OCI-M2 (cell line): ENCODE data around the gene POLR1E.

Experiments
- DNase-seq: peaks from one replicate; lab custom pipeline; 2025; ENCODE audit not compliant: unreplicated experiment; lab: John Stamatoyannopoulos, UW

POLR1E gene

GRCh38 chr9:37534412-37534811 is 48.7 kb downstream of the POLR1E start:
- DNase-seq = no peak

GRCh38 chr9:37534901-37535300 is 49.2 kb downstream of the POLR1E start:
- DNase-seq = no peak

- no peak for DNase-seq
These were observed 52.4 kb downstream of the POLR1E start for GRCh38 chr9:37538099-37538498.

GRCh38 chr9:37539634-37540033 is 53.9 kb downstream of the POLR1E start:
- no peak for DNase-seq

- no peak for DNase-seq
These were observed 54.9 kb downstream of the POLR1E start for GRCh38 chr9:37540634-37541033.

GRCh38 chr9:37541465-37541864 is 55.7 kb downstream of the POLR1E start:
- DNase-seq = no peak

- no peak for DNase-seq
These were observed 56.7 kb downstream of the POLR1E start for GRCh38 chr9:37542488-37542887.

- DNase-seq = no peak
These were observed 57.1 kb downstream of the POLR1E start for GRCh38 chr9:37542895-37543294.

- DNase-seq = no peak
These were observed 57.7 kb downstream of the POLR1E start for GRCh38 chr9:37543468-37543867.

GRCh38 chr9:37547328-37547878 is 61.7 kb downstream of the POLR1E start:
- DNase-seq = no peak

- no peak for DNase-seq
These were observed 63.8 kb downstream of the POLR1E start for GRCh38 chr9:37549527-37549926.

- no peak for DNase-seq
These were observed 65.0 kb downstream of the POLR1E start for GRCh38 chr9:37550781-37551180.

- DNase-seq = no peak
These were observed 65.7 kb downstream of the POLR1E start for GRCh38 chr9:37551468-37551867.

- DNase-seq = no peak
These were observed 66.1 kb downstream of the POLR1E start for GRCh38 chr9:37551888-37552287.
